GM12873 (cell line): ENCODE data around the gene IFITM2.

Experiments
- CTCF ChIP-seq: IDR thresholded peaks from 2 replicates; pipeline ENCODE4 v1.5.1; 2012; ENCODE audit warnings: low read depth, mild to moderate bottlenecking, moderate library complexity, low read length, control low read depth; ENCODE audit not compliant: insufficient read depth; ENCODE audit errors: missing control alignments

IFITM2 gene

DNA sequence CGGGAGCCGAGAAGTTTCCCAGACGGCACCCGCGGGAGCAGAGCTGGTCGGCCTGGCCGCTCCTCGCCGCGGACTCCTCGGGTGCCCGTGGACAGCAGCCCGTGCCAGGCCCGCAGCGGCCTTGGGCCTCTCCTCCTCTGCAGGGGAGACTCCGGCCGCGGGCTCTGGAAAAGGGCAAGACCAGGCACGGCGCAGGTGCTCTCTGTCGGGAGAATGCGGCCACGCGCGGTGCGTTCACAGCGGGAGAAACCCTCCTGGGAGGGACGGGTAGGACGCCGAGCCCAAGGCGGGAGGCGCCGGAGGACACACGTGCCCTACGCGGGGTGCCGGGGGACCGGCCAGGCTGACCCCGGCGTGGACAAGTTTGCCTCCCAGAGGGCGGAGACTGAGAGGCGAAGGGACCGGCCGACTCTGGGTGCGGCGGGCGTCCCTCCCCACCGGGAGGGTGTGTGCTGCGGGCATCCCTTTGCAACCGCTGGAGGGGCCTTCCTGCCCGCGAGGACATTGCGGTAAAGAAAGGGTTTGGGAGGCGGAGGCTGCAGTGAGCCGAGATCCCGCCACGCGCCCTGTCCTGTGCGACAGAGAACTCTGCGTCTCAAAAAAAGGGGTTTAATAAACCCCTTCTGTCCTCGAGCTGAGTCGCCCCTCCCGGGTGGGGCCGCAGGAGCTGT lies 8.6 kb downstream of the IFITM2 start:
- TF ChIP-seq CTCF, result no peak

GRCh38 chr11:316891-317301 lies 9.3 kb downstream of the IFITM2 start:
- no peak for TF ChIP-seq CTCF

DNA sequence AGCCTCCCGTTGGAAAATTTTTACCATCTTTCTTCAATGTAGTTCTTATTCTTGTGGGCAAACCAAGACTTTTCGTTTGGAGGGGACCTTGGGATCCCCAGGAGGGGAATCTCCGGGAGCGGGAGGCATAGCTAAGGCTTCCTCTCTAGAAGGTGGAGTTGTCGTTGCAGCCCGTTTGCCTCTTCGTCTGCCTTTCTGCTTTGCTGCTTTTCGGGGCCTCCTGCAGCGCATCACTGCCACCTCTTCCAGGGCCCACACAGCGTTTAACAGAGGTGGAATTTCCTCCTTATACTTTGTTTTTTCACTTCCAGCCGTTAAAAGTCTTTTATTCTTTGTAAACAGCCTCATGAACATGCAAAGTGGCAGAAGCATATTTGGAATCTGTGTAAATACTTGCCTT lies 16.5 kb downstream of the IFITM2 start:
- TF ChIP-seq CTCF, result no peak

DNA sequence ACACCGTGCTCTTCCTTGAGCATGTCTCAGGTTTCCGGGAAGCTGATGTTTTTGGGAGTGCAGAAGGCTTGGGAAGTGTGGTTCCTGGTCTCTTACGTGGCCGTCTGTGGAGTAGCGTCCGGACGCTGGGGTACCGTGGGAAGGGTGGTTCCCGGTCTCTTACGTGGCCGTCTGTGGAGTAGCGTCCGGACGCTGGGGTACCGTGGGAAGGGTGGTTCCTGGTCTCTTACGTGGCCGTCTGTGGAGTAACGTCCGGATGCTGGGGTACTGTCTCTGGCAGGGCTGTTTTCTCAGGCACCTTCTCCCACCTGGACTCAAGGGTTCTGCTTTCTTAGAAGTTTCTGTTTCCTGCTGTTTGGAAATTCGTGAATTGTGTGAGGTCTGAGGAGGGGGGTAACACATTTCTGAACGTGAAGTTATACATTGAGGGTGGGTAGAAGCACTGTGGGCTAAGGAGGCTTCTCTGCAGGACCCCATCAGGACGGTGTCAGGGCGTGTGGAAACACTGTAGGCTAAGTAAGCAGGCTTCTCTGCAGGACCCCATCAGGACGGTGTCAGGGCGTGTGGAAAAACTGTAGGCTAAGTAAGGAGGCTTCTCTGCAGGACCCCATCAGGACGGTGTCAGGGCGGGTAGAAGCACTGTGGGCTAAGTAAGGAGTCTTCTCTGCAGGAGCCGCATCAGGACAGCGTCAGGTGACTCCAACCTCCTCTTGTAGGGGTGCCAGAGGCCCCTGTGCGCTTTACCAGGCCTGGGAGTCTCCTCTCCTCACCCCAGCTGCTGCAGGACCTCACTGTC lies 18.4 kb downstream of the IFITM2 start:
- no peak for TF ChIP-seq CTCF

GRCh38 chr11:326592-326841 lies 18.9 kb downstream of the IFITM2 start:
- TF ChIP-seq CTCF, result no peak

- TF ChIP-seq CTCF, result no peak
Measured at GRCh38 chr11:326842-327580, 19.4 kb downstream of the IFITM2 start.

GRCh38 chr11:327581-327923 lies 19.9 kb downstream of the IFITM2 start:
- TF ChIP-seq CTCF, result no peak
